ENCODE measurements around the gene TBX5.

Gene TBX5

GRCh38 chr12:114404083-114404925 is 1.6 kb downstream of the TBX5 start:
- Mint-ChIP-seq H3K27ac (no peak overlapping the region), H3K36me3 (ENCODE audit: low read depth) (no peaks in the 10 kb centered on the region), H3K27me3 (peaks cover 94% of the 10 kb centered on the region), H3K4me3 (no peak overlapping the region), H3K9me3 (no peaks in the 10 kb centered on the region), H3K4me1 (ENCODE audit: low read depth) (peaks cover 5% of the 10 kb centered on the region)
- intact Hi-C loops (cut with micrococcal nuclease), result no loop called here

GRCh38 chr12:114403690-114404066 is 2.3 kb downstream of the TBX5 start:
- peaks cover 94% of the 10 kb centered on the region for H3K27me3 Mint-ChIP-seq
- H3K27ac Mint-ChIP-seq, result no peak overlapping the region
- H3K9me3 Mint-ChIP-seq, result no peaks in the 10 kb centered on the region
- H3K4me3 Mint-ChIP-seq, result no peak overlapping the region
- H3K36me3 Mint-ChIP-seq (ENCODE audit: low read depth), result no peaks in the 10 kb centered on the region
- H3K4me1 Mint-ChIP-seq (ENCODE audit: low read depth), result peaks cover 2% of the 10 kb centered on the region
- intact Hi-C loops (cut with micrococcal nuclease), result no loop called here

- H3K9me3 Mint-ChIP-seq, result no peaks in the 10 kb centered on the region
- H3K27ac Mint-ChIP-seq, result no peak overlapping the region
- intact Hi-C loops (cut with micrococcal nuclease), result no loop called here
- no peaks in the 10 kb centered on the region for H3K4me1 Mint-ChIP-seq (ENCODE audit: low read depth)
- peaks cover 94% of the 10 kb centered on the region for H3K27me3 Mint-ChIP-seq
- no peaks in the 10 kb centered on the region for H3K36me3 Mint-ChIP-seq (ENCODE audit: low read depth)
- H3K4me3 Mint-ChIP-seq, result no peak overlapping the region
These were observed 2.8 kb downstream of the TBX5 start for GRCh38 chr12:114403011-114403689.

- Mint-ChIP-seq H3K27me3 (peaks cover 94% of the 10 kb centered on the region), H3K9me3 (no peaks in the 10 kb centered on the region), H3K4me1 (ENCODE audit: low read depth) (no peaks in the 10 kb centered on the region), H3K36me3 (ENCODE audit: low read depth) (no peaks in the 10 kb centered on the region), H3K27ac (no peak overlapping the region), H3K4me3 (no peak overlapping the region)
- intact Hi-C loops (cut with micrococcal nuclease), result no loop called here
These were observed 3.7 kb downstream of the TBX5 start for GRCh38 chr12:114402084-114402717.

- Mint-ChIP-seq H3K4me1 (ENCODE audit: low read depth) (no peaks in the 10 kb centered on the region), H3K36me3 (ENCODE audit: low read depth) (no peaks in the 10 kb centered on the region), H3K9me3 (no peaks in the 10 kb centered on the region), H3K27me3 (peaks cover 94% of the 10 kb centered on the region), H3K27ac (no peak overlapping the region), H3K4me3 (no peak overlapping the region)
- intact Hi-C loops (cut with micrococcal nuclease), result no loop called here
These were observed 4.4 kb downstream of the TBX5 start for GRCh38 chr12:114401328-114402083.

GRCh38 chr12:114400925-114401324 is 5.0 kb downstream of the TBX5 start:
- peaks cover 91% of the 10 kb centered on the region for H3K27me3 Mint-ChIP-seq
- intact Hi-C loops (cut with micrococcal nuclease), result no loop called here
- no peak overlapping the region for H3K4me3 Mint-ChIP-seq
- no peaks in the 10 kb centered on the region for H3K4me1 Mint-ChIP-seq (ENCODE audit: low read depth)
- no peaks in the 10 kb centered on the region for H3K36me3 Mint-ChIP-seq (ENCODE audit: low read depth)
- H3K27ac Mint-ChIP-seq, result no peak overlapping the region
- no peaks in the 10 kb centered on the region for H3K9me3 Mint-ChIP-seq

- Mint-ChIP-seq H3K27ac (no peak overlapping the region), H3K36me3 (ENCODE audit: low read depth) (no peaks in the 10 kb centered on the region), H3K27me3 (peaks cover 91% of the 10 kb centered on the region), H3K4me3 (no peak overlapping the region), H3K4me1 (ENCODE audit: low read depth) (no peaks in the 10 kb centered on the region), H3K9me3 (no peaks in the 10 kb centered on the region)
- intact Hi-C loops (cut with micrococcal nuclease), result no loop called here
These were observed 5.6 kb downstream of the TBX5 start for GRCh38 chr12:114400361-114400811.

- Mint-ChIP-seq H3K4me1 (ENCODE audit: low read depth) (no peaks in the 10 kb centered on the region), H3K27ac (no peak overlapping the region), H3K36me3 (ENCODE audit: low read depth) (no peaks in the 10 kb centered on the region), H3K9me3 (no peaks in the 10 kb centered on the region), H3K27me3 (peaks cover 91% of the 10 kb centered on the region), H3K4me3 (no peak overlapping the region)
- intact Hi-C loops (cut with micrococcal nuclease), result no loop called here
These were observed 6.2 kb downstream of the TBX5 start for GRCh38 chr12:114399664-114400211.

GRCh38 chr12:114397978-114398881 is 7.7 kb downstream of the TBX5 start:
- no peak overlapping the region for H3K27ac Mint-ChIP-seq
- H3K4me1 Mint-ChIP-seq (ENCODE audit: low read depth), result no peaks in the 10 kb centered on the region
- no peaks in the 10 kb centered on the region for H3K36me3 Mint-ChIP-seq (ENCODE audit: low read depth)
- no peak overlapping the region for H3K4me3 Mint-ChIP-seq
- H3K9me3 Mint-ChIP-seq, result no peaks in the 10 kb centered on the region
- intact Hi-C loops (cut with micrococcal nuclease), result no loop called here
- peaks cover 90% of the 10 kb centered on the region for H3K27me3 Mint-ChIP-seq

- peaks cover 93% of the 10 kb centered on the region for H3K27me3 Mint-ChIP-seq
- H3K4me1 Mint-ChIP-seq (ENCODE audit: low read depth), result no peaks in the 10 kb centered on the region
- no peaks in the 10 kb centered on the region for H3K9me3 Mint-ChIP-seq
- no peak overlapping the region for H3K27ac Mint-ChIP-seq
- intact Hi-C loops (cut with micrococcal nuclease), result no loop called here
- no peak overlapping the region for H3K4me3 Mint-ChIP-seq
- H3K36me3 Mint-ChIP-seq (ENCODE audit: low read depth), result no peaks in the 10 kb centered on the region
These were observed 8.8 kb downstream of the TBX5 start for GRCh38 chr12:114396869-114397719.

- H3K4me1 Mint-ChIP-seq (ENCODE audit: low read depth), result no peaks in the 10 kb centered on the region
- no peaks in the 10 kb centered on the region for H3K9me3 Mint-ChIP-seq
- H3K4me3 Mint-ChIP-seq, result no peak overlapping the region
- no peak overlapping the region for H3K27ac Mint-ChIP-seq
- H3K27me3 Mint-ChIP-seq, result peaks cover 93% of the 10 kb centered on the region
- no peaks in the 10 kb centered on the region for H3K36me3 Mint-ChIP-seq (ENCODE audit: low read depth)
- intact Hi-C loops (cut with micrococcal nuclease), result no loop called here
These were observed 9.6 kb downstream of the TBX5 start for GRCh38 chr12:114396153-114396868.

GRCh38 chr12:114395755-114396152 is 10.2 kb downstream of the TBX5 start:
- H3K27me3 Mint-ChIP-seq, result peaks cover 90% of the 10 kb centered on the region
- no peaks in the 10 kb centered on the region for H3K4me1 Mint-ChIP-seq (ENCODE audit: low read depth)
- H3K4me3 Mint-ChIP-seq, result no peak overlapping the region
- intact Hi-C loops (cut with micrococcal nuclease), result no loop called here
- H3K9me3 Mint-ChIP-seq, result no peaks in the 10 kb centered on the region
- H3K27ac Mint-ChIP-seq, result no peak overlapping the region
- H3K36me3 Mint-ChIP-seq (ENCODE audit: low read depth), result no peaks in the 10 kb centered on the region

Measured in dendritic cell treated with granulocyte-macrophage colony-stimulating factor and Interleukin-4, amounts not matched to agents 40 ng/mL and 50 ng/mL, for 4 days (primary cell).